Natural killer cell (primary cell): ENCODE results near the gene OAT. TPM values are rescaled to one million over a fixed set of nuclear protein-coding genes. Genes with fewer than 3 reads are reported as not detected.

Experiments used
- ATAC-seq, 3 donors: fragments of 150-1000 bp in 2 of 3; fragments of 200-7000 bp in 1 of 3; cut with Tn5 transposase; 1 replicate in 1 of 3; 2 replicates in 2 of 3; pipeline ENCODE4 v1.10.0; 2021; ENCODE audit warnings: mild to moderate bottlenecking in 2 of 3, moderate library complexity in 2 of 3
- DNase-seq, 2 donors: peaks; one replicate each; pipeline versions ENCODE4 v3.0.0 to v3.0.0-alpha.2; 2013 to 2021; ENCODE audit warnings: mixed read lengths in 1 of 2
- H3K27ac ChIP-seq: one replicate; pipeline ENCODE4 v1.5.1; 2013; ENCODE audit warnings: mild to moderate bottlenecking, low read length
- H3K27me3 ChIP-seq: one replicate; pipeline ENCODE4 v1.6.1; 2013; ENCODE audit warnings: low read length; ENCODE audit not compliant: control insufficient read depth, insufficient read depth
- H3K36me3 ChIP-seq: one replicate; pipeline ENCODE4 v1.6.1; 2013; ENCODE audit warnings: low read length; ENCODE audit not compliant: control insufficient read depth, insufficient read depth
- H3K4me1 ChIP-seq: one replicate; pipeline ENCODE4 v1.6.1; 2013; ENCODE audit warnings: low read length; ENCODE audit not compliant: control insufficient read depth, insufficient read depth
- H3K4me3 ChIP-seq: one replicate; pipeline ENCODE4 v1.5.1; 2013; ENCODE audit warnings: low read length
- H3K9me3 ChIP-seq: one replicate; pipeline ENCODE4 v1.6.1; 2013; ENCODE audit warnings: low read length; ENCODE audit not compliant: control insufficient read depth, insufficient read depth
- H3K27ac Mint-ChIP-seq, 2 donors: one replicate each; pipeline ENCODE4 v1.8.0; 2022; ENCODE audit warnings: mild to moderate bottlenecking in 2 of 2, mixed read lengths in 2 of 2, moderate library complexity in 1 of 2
- H3K27me3 Mint-ChIP-seq, 2 donors: one replicate each; pipeline ENCODE4 v1.8.0; 2022; ENCODE audit warnings: low read depth in 2 of 2, mixed read lengths in 2 of 2
- H3K36me3 Mint-ChIP-seq: one replicate; pipeline ENCODE4 v1.8.0; 2022; ENCODE audit warnings: mixed read lengths
- H3K4me1 Mint-ChIP-seq, 2 donors: one replicate each; pipeline ENCODE4 v1.8.0; 2022; ENCODE audit warnings: mixed read lengths in 2 of 2
- H3K4me3 Mint-ChIP-seq: one replicate; pipeline ENCODE4 v1.8.0; 2022; ENCODE audit warnings: mild to moderate bottlenecking, moderate library complexity, mixed read lengths
- H3K9me3 Mint-ChIP-seq, 2 donors: one replicate each; pipeline ENCODE4 v1.8.0; 2022; ENCODE audit warnings: mixed read lengths in 2 of 2
- CTCF ChIP-seq: fragments of 200-600 bp; IDR thresholded peaks from one replicate; pipeline ENCODE4 v1.8.0; 2022; ENCODE audit warnings: antibody characterized with exemption
- WGBS: methylation state at CpG from one replicate; pipeline ENCODE4 v1.1.7; 2013; ENCODE audit warnings: missing lambda C conversion rate; ENCODE audit not compliant: insufficient coverage; 5-methylcytosine and 5-hydroxymethylcytosine counted together
- intact Hi-C: fragments of 100-400 bp; cut with micrococcal nuclease; formaldehyde crosslinking; loops from one replicate; pipeline ENCODE4 v1.14.2; 2022
- total RNA-seq, 4 donors: library from RNA; stranded (reverse); fragments of 120-200 nt in 1 of 4; gene quantifications; one replicate each; pipeline versions ENCODE4 v1.2.3 to v1.2.4, GENCODE V29; 2013 to 2022

OAT gene
- total RNA-seq, 3 donors from 2014 or later (not counting 1 experiment from before 2014, with no cell fraction given): 35.8 to 60.9 (median 48.4) TPM

DNA sequence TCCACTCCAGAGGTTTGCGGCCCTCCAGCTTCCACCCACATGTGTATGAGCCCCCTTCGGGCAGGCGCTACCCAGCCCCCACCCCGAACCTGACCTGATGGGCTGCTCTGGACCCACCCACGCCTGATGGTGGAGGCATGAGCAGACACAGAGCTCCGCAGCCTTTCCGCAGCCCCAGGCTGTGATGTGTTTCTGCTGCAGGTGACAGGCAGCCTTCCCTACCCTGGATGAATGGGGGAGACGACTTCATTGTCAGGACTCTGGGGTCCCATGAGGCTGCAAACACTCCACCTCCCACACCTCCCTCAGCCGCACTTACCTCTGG is 61.2 kb downstream of the OAT start:
- Mint-ChIP-seq H3K9me3 (no peaks in the 10 kb centered on the region), H3K36me3 (no peaks in the 10 kb centered on the region), H3K27me3 (peaks cover 13 to 14% of the 10 kb centered on the region in 2 donors), H3K4me1 (peaks cover 8 to 14% of the 10 kb centered on the region in 2 donors), H3K4me3 (no peak overlapping the region), H3K27ac (no peak overlapping the region)
- Histone ChIP-seq H3K4me1 (peaks cover 5% of the 10 kb centered on the region), H3K27me3 (no peaks in the 10 kb centered on the region), H3K27ac (no peak overlapping the region), H3K9me3 (peaks cover 5% of the 10 kb centered on the region), H3K36me3 (no peaks in the 10 kb centered on the region), H3K4me3 (no peak overlapping the region)
- DNase-seq: no peak
- 93% methylated on average over 9 of the region's 9 CpGs for WGBS
- no peak for TF ChIP-seq CTCF
- intact Hi-C loops: no loop called here
- ATAC-seq: no peak

DNA sequence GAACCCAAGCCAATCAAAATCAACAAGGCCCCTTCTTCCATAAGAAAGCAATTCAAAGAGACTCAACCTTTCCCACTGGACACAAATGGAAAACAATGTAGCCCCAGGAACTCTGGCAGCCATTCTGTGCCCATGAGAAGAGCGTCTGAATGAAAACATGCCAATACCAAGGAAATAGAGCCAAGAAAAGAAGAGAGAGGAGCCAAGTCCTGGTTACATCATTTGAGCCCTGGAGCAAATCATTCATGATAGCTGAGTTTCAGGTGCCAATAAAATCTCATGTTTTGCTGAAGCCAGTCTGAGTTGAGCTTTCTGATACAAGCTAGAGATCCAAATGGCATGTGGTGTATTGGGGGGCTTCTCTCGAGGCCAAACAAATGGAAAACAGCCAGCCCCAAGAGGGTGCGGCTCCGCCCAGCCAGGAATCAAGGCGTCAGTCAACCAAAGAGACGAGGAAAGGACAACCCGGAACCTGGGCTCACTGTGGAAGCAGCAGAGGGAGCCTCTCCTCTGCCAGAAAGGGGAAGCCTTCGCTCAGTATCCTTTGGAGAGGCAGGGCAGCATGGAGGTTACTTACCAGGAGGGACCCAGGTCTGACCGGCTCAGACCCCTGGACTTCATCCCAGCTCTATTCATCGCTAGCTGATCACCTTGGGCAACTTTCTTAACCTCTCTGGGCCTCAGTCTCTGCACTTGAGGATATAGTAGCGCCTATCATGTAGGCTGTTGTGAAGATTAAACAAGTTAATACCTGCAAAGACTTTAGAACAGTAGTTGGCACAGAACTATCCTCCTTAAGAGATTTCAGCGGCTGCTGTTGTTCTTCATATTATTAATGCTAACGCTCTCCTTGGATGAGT is 61.8 kb downstream of the OAT start:
- Histone ChIP-seq H3K4me3 (no peak overlapping the region), H3K4me1 (peaks cover 5% of the 10 kb centered on the region), H3K36me3 (no peaks in the 10 kb centered on the region), H3K27ac (no peak overlapping the region), H3K27me3 (no peaks in the 10 kb centered on the region), H3K9me3 (peaks cover 5% of the 10 kb centered on the region)
- DNase-seq (no peak), ATAC-seq (no peak)
- TF ChIP-seq CTCF: no peak
- Mint-ChIP-seq H3K4me1 (peaks cover 8 to 14% of the 10 kb centered on the region in 2 donors), H3K4me3 (peak overlapping the region; percentile 17), H3K27me3 (peaks cover 13 to 14% of the 10 kb centered on the region in 2 donors), H3K36me3 (no peaks in the 10 kb centered on the region), H3K9me3 (no peaks in the 10 kb centered on the region), H3K27ac (no peak overlapping the region)
- 95% methylated on average over 12 of the region's 13 CpGs for WGBS
- intact Hi-C loops: no loop called here

DNA sequence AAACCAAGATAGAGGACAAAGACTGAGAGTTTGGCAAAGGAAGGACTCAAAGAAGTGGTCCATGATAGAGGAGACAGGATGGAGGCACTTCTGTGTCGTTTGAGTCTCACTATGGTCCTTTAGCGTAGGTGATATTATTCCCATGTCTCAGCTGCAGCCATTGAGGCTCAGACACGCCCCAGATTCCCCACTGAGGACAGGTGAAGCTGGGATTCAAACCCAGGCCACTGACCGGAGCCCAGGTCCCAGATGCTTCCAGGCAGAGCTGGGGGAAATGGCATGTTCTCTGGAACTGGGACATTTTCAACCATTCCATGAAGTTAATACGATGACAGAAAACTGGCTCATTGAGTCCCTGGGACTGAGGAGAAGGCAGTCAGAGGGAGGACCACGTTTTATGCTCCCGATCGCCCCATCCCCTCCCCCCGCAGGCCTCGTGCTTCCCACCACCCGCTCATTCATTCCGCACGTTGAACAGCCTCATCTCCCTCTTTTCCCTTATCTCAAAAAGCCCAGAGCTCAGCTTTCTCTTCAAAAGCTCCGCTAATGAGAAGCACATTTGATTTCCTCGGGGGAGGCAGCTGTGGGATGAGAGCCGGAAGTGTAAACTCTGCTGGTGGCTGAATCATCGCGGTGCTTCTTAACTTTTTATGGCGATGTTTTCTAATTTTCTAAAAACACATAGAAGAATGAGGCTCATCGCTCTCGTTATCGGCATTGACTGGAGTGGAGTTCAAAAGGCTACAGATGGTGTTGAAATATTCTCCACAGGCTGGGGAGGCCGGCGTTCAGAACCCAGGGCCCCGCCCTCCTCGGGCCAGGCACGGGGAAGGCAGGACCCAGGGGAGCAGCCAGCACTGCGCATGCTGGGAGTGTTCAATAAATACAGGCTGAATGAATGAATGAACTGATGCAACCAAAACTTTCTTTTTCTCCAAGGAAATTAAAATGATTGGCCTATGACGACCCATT is 64.0 kb downstream of the OAT start:
- peak overlapping the region in 1 of 2 donors; percentile 79 for H3K27ac Mint-ChIP-seq
- no peaks in the 10 kb centered on the region for H3K36me3 Mint-ChIP-seq
- ATAC-seq: peak; percentile 55 to 76 (median 72)
- peaks cover 16 to 19% of the 10 kb centered on the region in 2 donors for H3K27me3 Mint-ChIP-seq
- DNase-seq: peak in 1 of 2 donors; percentile 36
- H3K4me3 ChIP-seq: peak overlapping the region; percentile 35
- no peaks in the 10 kb centered on the region for H3K9me3 Mint-ChIP-seq
- no peak overlapping the region for H3K27ac ChIP-seq
- peaks cover 8 to 14% of the 10 kb centered on the region in 2 donors for H3K4me1 Mint-ChIP-seq
- WGBS: 27% methylated on average over 29 of the region's 29 CpGs
- H3K27me3 ChIP-seq: no peaks in the 10 kb centered on the region
- peaks cover 5% of the 10 kb centered on the region for H3K4me1 ChIP-seq
- intact Hi-C loops: no loop called here
- no peaks in the 10 kb centered on the region for H3K36me3 ChIP-seq
- TF ChIP-seq CTCF: no peak
- peaks cover 1% of the 10 kb centered on the region for H3K9me3 ChIP-seq
- peak overlapping the region; percentile 84 for H3K4me3 Mint-ChIP-seq
